Tibial nerve (tissue), 4 donors: ENCODE data around the gene MSI2. TPM values are rescaled to one million over a fixed set of nuclear protein-coding genes. Genes with fewer than 3 reads are reported as not detected.

ENCODE experiments used
- DNase-seq, 2 donors: peaks; one replicate each; pipeline ENCODE4 v3.0.0-alpha.2; 2019; ENCODE audit warnings: low spot score in 2 of 2
- H3K27ac ChIP-seq, 4 donors: fragments of 200-600 bp; sonication (generic) in 3 of 4; one replicate each; pipeline ENCODE4 v1.5.1; 2017 to 2019; ENCODE audit warnings: mild to moderate bottlenecking in 1 of 4
- H3K27me3 ChIP-seq, 2 donors: fragments of 200-600 bp; sonication (generic) in 1 of 2; one replicate each; pipeline versions ENCODE4 v1.5.1 to v1.6.0; 2017 to 2019
- H3K36me3 ChIP-seq, 3 donors: fragments of 200-600 bp; sonication (generic); one replicate each; pipeline ENCODE4 v1.5.1; 2018 to 2019
- H3K4me1 ChIP-seq, 4 donors: fragments of 200-600 bp; sonication (generic) in 3 of 4; one replicate each; pipeline ENCODE4 v1.5.1; 2017 to 2019
- H3K4me3 ChIP-seq, 4 donors: fragments of 200-600 bp; sonication (generic) in 3 of 4; one replicate each; pipeline ENCODE4 v1.5.1; 2017 to 2019; ENCODE audit warnings: mild to moderate bottlenecking in 1 of 4, moderate library complexity in 1 of 4
- H3K9me3 ChIP-seq, 4 donors: fragments of 200-600 bp; sonication (generic) in 3 of 4; one replicate each; pipeline ENCODE4 v1.5.1; 2017 to 2019
- CTCF ChIP-seq, 5 experiments: fragments of 200-600 bp in 3 of 5; fragments of 450-650 bp in 2 of 5; sonication (generic) in 3 of 5; IDR thresholded peaks; one replicate each; pipeline ENCODE4 v1.5.1; 2016 to 2019; ENCODE audit warnings: antibody characterized with exemption in 5 of 5, mild to moderate bottlenecking in 3 of 5, moderate library complexity in 2 of 5
- EP300 ChIP-seq, 2 donors: sonication (generic); formaldehyde crosslinking; IDR thresholded peaks; one replicate each; pipeline ENCODE4 v1.6.1; 2017; ENCODE audit warnings: antibody characterized with exemption in 2 of 2, mild to moderate bottlenecking in 1 of 2
- POLR2A ChIP-seq, 2 donors: fragments of 450-650 bp; IDR thresholded peaks; one replicate each; pipeline ENCODE4 v1.6.1; 2017; ENCODE audit warnings: antibody characterized with exemption in 2 of 2, mild to moderate bottlenecking in 2 of 2, moderate library complexity in 2 of 2
- WGBS, 2 donors: methylation state at CpG; one replicate each; pipeline ENCODE4 v1.1.5; 2018; 5-methylcytosine and 5-hydroxymethylcytosine counted together
- total RNA-seq, 4 donors: library from RNA; depleted of rRNA; stranded (reverse); fragments of >200 nt; gene quantifications; one replicate each; pipeline ENCODE4 v1.1.0, GENCODE V29; 2016

MSI2 gene
- total RNA-seq, 4 donors from 2014 or later, result 11.5 to 18.3 (median 14.2) TPM

- no peaks in the 10 kb centered on the region for H3K9me3 ChIP-seq
- TF ChIP-seq CTCF (IDR thresholded peaks at IDR 0.05) (no peak), POLR2A (IDR thresholded peaks at IDR 0.05) (no peak), EP300 (IDR thresholded peaks at IDR 0.05) (no peak)
- no peaks in the 10 kb centered on the region for H3K36me3 ChIP-seq
- peaks cover 0 to 50% of the 10 kb centered on the region in 2 donors for H3K27me3 ChIP-seq
- H3K4me1 ChIP-seq, result no peaks in the 10 kb centered on the region
- 83 to 92% methylated on average over 1 of the region's 1 CpG for WGBS, 2 donors
- H3K27ac ChIP-seq, result no peak overlapping the region
- DNase-seq, result no peak
- H3K4me3 ChIP-seq, result no peak overlapping the region
Measured at GRCh38 chr17:57715981-57716380, 459.7 kb downstream of the MSI2 start.

DNA sequence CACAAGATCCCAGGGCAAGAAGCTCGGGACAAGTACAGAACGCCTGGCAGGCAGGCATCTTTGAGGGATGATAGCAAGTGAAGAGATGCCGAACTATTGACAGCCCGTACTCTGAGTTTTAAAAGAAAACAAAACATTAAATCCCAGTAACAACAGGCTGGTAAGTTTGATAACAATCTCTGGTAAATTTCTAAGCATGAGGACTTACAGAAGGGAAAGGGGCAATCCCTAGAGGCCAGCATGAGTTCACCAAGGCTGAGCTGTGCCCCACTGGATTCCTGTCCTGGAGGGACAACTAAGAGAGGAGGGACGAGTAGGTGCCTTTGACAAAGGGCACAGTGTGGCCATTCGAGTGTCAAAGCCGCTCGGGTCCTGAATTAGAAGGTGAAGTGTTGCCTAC, 462.6 kb downstream of the MSI2 start:
- Histone ChIP-seq H3K27me3 (peaks cover 0 to 29% of the 10 kb centered on the region in 2 donors), H3K36me3 (no peaks in the 10 kb centered on the region), H3K4me1 (no peaks in the 10 kb centered on the region), H3K27ac (no peak overlapping the region), H3K4me3 (no peak overlapping the region), H3K9me3 (no peaks in the 10 kb centered on the region)
- DNase-seq, result no peak
- WGBS, 2 donors, result 74 to 75% methylated on average over 8 of the region's 8 CpGs
- TF ChIP-seq CTCF (IDR thresholded peaks at IDR 0.05) (no peak), POLR2A (IDR thresholded peaks at IDR 0.05) (no peak), EP300 (IDR thresholded peaks at IDR 0.05) (no peak)

- Histone ChIP-seq H3K27me3 (peaks cover 0 to 14% of the 10 kb centered on the region in 2 donors), H3K36me3 (no peaks in the 10 kb centered on the region), H3K4me1 (no peaks in the 10 kb centered on the region), H3K27ac (no peak overlapping the region), H3K4me3 (no peak overlapping the region), H3K9me3 (no peaks in the 10 kb centered on the region)
- DNase-seq, result no peak
- TF ChIP-seq EP300 (IDR thresholded peaks at IDR 0.05) (no peak), POLR2A (IDR thresholded peaks at IDR 0.05) (no peak), CTCF (IDR thresholded peaks at IDR 0.05) (no peak)
- 95 to 97% methylated on average over 1 to 2 of the region's 2 CpGs for WGBS, 2 donors
Measured at GRCh38 chr17:57720386-57721035, 464.2 kb downstream of the MSI2 start.

- no peaks in the 10 kb centered on the region for H3K4me1 ChIP-seq
- H3K4me3 ChIP-seq, result no peak overlapping the region
- 89 to 90% methylated on average over 3 of the region's 3 CpGs for WGBS, 2 donors
- no peaks in the 10 kb centered on the region for H3K27me3 ChIP-seq
- no peaks in the 10 kb centered on the region for H3K9me3 ChIP-seq
- H3K27ac ChIP-seq, result no peak overlapping the region
- H3K36me3 ChIP-seq, result no peaks in the 10 kb centered on the region
- TF ChIP-seq CTCF (IDR thresholded peaks at IDR 0.05), result no peak
- TF ChIP-seq POLR2A (IDR thresholded peaks at IDR 0.05), result no peak
- DNase-seq, result no peak
Measured at GRCh38 chr17:57721967-57722703, 465.8 kb downstream of the MSI2 start.

- Histone ChIP-seq H3K27ac (no peak overlapping the region), H3K27me3 (no peaks in the 10 kb centered on the region), H3K36me3 (no peaks in the 10 kb centered on the region), H3K9me3 (no peaks in the 10 kb centered on the region), H3K4me3 (no peak overlapping the region), H3K4me1 (no peaks in the 10 kb centered on the region)
- DNase-seq, result no peak
- 54 to 73% methylated on average over 7 of the region's 7 CpGs for WGBS, 2 donors
- TF ChIP-seq EP300 (IDR thresholded peaks at IDR 0.05) (no peak), CTCF (IDR thresholded peaks at IDR 0.05) (no peak), POLR2A (IDR thresholded peaks at IDR 0.05) (no peak)
Measured at GRCh38 chr17:57722704-57723043, 466.4 kb downstream of the MSI2 start.
